ENCODE measurements around the gene SMIM27. TPM values are rescaled to one million over a fixed set of nuclear protein-coding genes. Genes with fewer than 3 reads are reported as not detected.
A peak's percentile ranks its signal among the peaks of the same experiment; 100 is the strongest.

SMIM27 gene
- total and polyA plus RNA-seq, 9 of the 15 experiments (the other 6 are each of a cell fraction or from before 2014, with no cell fraction given) = 2.9 to 16.1 (median 7.9) TPM

- TF ChIP-seq ARID4B (CRISPR knock-in tag; IDR thresholded peaks at IDR 0.05) (peak; percentile 27; the same call in 1 of the 2 replicates), ZNF197 (CRISPR knock-in tag; IDR thresholded peaks at IDR 0.05; ENCODE audit: low read depth) (no peak), FOXP1 (CRISPR knock-in tag; IDR thresholded peaks at IDR 0.05) (no peak), KHSRP (IDR thresholded peaks at IDR 0.05) (no peak), ZNF696 (CRISPR knock-in tag; conservative IDR thresholded peaks at IDR 0.05) (no peak), STAT6 (CRISPR knock-in tag; IDR thresholded peaks at IDR 0.05) (no peak), CHD1 (IDR thresholded peaks at IDR 0.05; ENCODE audit: low read length) (no peak), JUND (IDR thresholded peaks at IDR 0.05; ENCODE audit: borderline replicate concordance, low read depth, low read length) (peak; percentile 61), JUND (tag; IDR thresholded peaks at IDR 0.05; ENCODE audit: borderline replicate concordance, low read depth, low read length) (no peak; the same call in 2 of the 3 replicates), HLTF (IDR thresholded peaks at IDR 0.05) (no peak), ZMIZ1 (IDR thresholded peaks at IDR 0.05; ENCODE audit: low read depth in 2 of 2, low read length in 2 of 2) (no peak), CREBBP (IDR thresholded peaks at IDR 0.05; ENCODE audit: low read depth, low read length) (no peak), ZNF263 (CRISPR knock-in tag; IDR thresholded peaks at IDR 0.05; ENCODE audit: borderline replicate concordance) (no peak), RCOR1 (IDR thresholded peaks at IDR 0.05; ENCODE audit: borderline replicate concordance in 1 of 2, low read depth in 2 of 2, low read length in 2 of 2) (no peak), CHAMP1 (IDR thresholded peaks at IDR 0.05) (no peak)
Measured at GRCh38 chr9:32572900-32573523, 20.9 kb downstream of the SMIM27 start, which contains the start of gene NDUFB6 (continued).
